HT1080 (cell line): ENCODE data around the gene SMPD3. TPM values are rescaled to one million over a fixed set of nuclear protein-coding genes. Genes with fewer than 3 reads are reported as not detected.

Source experiments
- DNase-seq: peaks from one replicate; pipeline ENCODE4 v3.0.0-alpha.2; 2015; ENCODE audit warnings: low read depth
- total RNA-seq: library from RNA; depleted of rRNA; stranded (reverse); fragments of >200 nt; shearing (Covaris generic); gene quantifications from 2 replicates; pipeline ENCODE4 v1.2.3, GENCODE V29; 2014

The SMPD3 gene
- total RNA-seq, 1 experiment from 2014 or later, result 0.31 TPM

GRCh38 chr16:68473358-68474070 is 25.2 kb upstream of the SMPD3 start:
- DNase-seq, result no peak

GRCh38 chr16:68472581-68472980 is 24.3 kb upstream of the SMPD3 start:
- no peak for DNase-seq

- no peak for DNase-seq
Observed at GRCh38 chr16:68470461-68471150, 22.3 kb upstream of the SMPD3 start.

- DNase-seq, result no peak
Observed at GRCh38 chr16:68469796-68470460, 21.6 kb upstream of the SMPD3 start.

- no peak for DNase-seq
Observed at GRCh38 chr16:68468842-68469241, 20.5 kb upstream of the SMPD3 start.

GRCh38 chr16:68466174-68466573 is 17.9 kb upstream of the SMPD3 start:
- no peak for DNase-seq

- no peak for DNase-seq
Observed at GRCh38 chr16:68463904-68464303, 15.6 kb upstream of the SMPD3 start.

- no peak for DNase-seq
Observed at GRCh38 chr16:68460067-68460466, 11.8 kb upstream of the SMPD3 start.

- DNase-seq, result no peak
Observed at GRCh38 chr16:68459457-68459856, 11.1 kb upstream of the SMPD3 start.

- no peak for DNase-seq
Observed at GRCh38 chr16:68458551-68458950, 10.2 kb upstream of the SMPD3 start.

- DNase-seq, result no peak
Observed at GRCh38 chr16:68458101-68458500, 9.8 kb upstream of the SMPD3 start.

- no peak for DNase-seq
Observed at GRCh38 chr16:68455631-68456030, 7.3 kb upstream of the SMPD3 start.

- no peak for DNase-seq
Observed at GRCh38 chr16:68454920-68455435, 6.7 kb upstream of the SMPD3 start.

- no peak for DNase-seq
Observed at GRCh38 chr16:68453816-68454215, 5.5 kb upstream of the SMPD3 start.

GRCh38 chr16:68452176-68452575 is 3.9 kb upstream of the SMPD3 start:
- no peak for DNase-seq

GRCh38 chr16:68451676-68452075 is 3.4 kb upstream of the SMPD3 start:
- no peak for DNase-seq

GRCh38 chr16:68450741-68451255 is 2.5 kb upstream of the SMPD3 start:
- no peak for DNase-seq

- no peak for DNase-seq
Observed at GRCh38 chr16:68447653-68448359, 502 bp downstream of the SMPD3 start.

GRCh38 chr16:68446681-68447652 is 1.3 kb downstream of the SMPD3 start:
- DNase-seq, result no peak

GRCh38 chr16:68445458-68445857 is 2.9 kb downstream of the SMPD3 start:
- DNase-seq, result peak; percentile 2
